Measurements from ENCODE around the gene COL6A2. TPM values are rescaled to one million over a fixed set of nuclear protein-coding genes. Genes with fewer than 3 reads are reported as not detected.

The COL6A2 gene
- total RNA-seq, 1 donor from 2014 or later: 535 TPM

GRCh38 chr21:46092811-46093667 lies 4.9 kb upstream of the COL6A2 start:
- no peaks in the 10 kb centered on the region for H3K36me3 ChIP-seq
- TF ChIP-seq CTCF (IDR thresholded peaks at IDR 0.05) (no peak), POLR2AphosphoS5 (IDR thresholded peaks at IDR 0.05; ENCODE audit: insufficient read depth in 1 of 2, low read depth in 1 of 2) (peak in 1 of 2 donors; percentile 22), POLR2A (IDR thresholded peaks at IDR 0.05) (no peak)
- H3K9me3 ChIP-seq: no peaks in the 10 kb centered on the region
- peaks cover 39% of the 10 kb centered on the region for H3K4me1 ChIP-seq
- DNase-seq (ENCODE audit: extremely low spot score in 2 of 2): peak; percentile 89 to 91
- H3K27ac ChIP-seq: peak overlapping the region; percentile 91
- peak overlapping the region in 1 of 2 donors; percentile 3 for H3K4me3 ChIP-seq
- intact Hi-C loops (cut with DNase I): no loop called here
- H3K27me3 ChIP-seq: no peaks in the 10 kb centered on the region

- intact Hi-C loops (cut with DNase I): no loop called here
- Histone ChIP-seq H3K9me3 (no peaks in the 10 kb centered on the region), H3K4me3 (no peak overlapping the region), H3K27me3 (no peaks in the 10 kb centered on the region), H3K27ac (peak overlapping the region; percentile 91), H3K36me3 (no peaks in the 10 kb centered on the region), H3K4me1 (peaks cover 41% of the 10 kb centered on the region)
- TF ChIP-seq POLR2AphosphoS5 (IDR thresholded peaks at IDR 0.05; ENCODE audit: insufficient read depth in 1 of 2, low read depth in 1 of 2) (no peak), POLR2A (IDR thresholded peaks at IDR 0.05) (no peak), CTCF (IDR thresholded peaks at IDR 0.05) (no peak)
- peak; percentile 86 to 91 for DNase-seq (ENCODE audit: extremely low spot score in 2 of 2)
Measured at GRCh38 chr21:46093668-46094400, 4.1 kb upstream of the COL6A2 start.

DNA sequence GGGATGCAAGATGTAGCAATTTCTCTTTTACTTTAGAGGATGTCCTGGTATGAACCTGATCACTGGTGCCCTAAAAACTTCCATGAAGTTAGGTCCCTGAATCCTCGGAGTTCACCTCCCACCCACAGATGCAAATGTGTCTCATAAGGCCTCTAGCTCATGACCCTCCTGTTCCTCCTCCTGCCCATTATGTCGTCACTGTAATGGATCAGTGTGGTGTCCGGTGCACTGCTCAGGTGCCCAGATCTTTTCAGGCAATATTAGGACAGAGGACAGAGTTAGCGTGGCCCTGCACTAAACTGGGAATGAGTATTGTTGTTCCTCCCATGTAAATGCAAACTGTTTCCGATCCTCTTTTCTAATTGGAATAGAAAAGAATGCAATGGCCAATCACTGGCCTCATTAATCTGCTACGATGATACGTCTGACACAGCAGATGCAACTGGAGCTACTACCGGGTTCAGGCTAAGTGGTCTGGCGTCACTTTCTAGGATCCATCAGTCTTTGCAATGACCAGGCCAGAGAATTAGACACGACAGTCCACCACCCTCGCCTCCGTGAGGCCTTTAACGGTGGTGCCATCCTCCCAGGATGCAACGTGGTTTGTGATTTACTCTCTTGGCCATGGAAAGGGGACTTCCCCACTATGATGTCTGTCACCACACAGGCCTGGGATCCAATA lies 3.4 kb upstream of the COL6A2 start:
- no peak for TF ChIP-seq POLR2AphosphoS5 (IDR thresholded peaks at IDR 0.05; ENCODE audit: insufficient read depth in 1 of 2, low read depth in 1 of 2)
- Histone ChIP-seq H3K4me1 (peaks cover 41% of the 10 kb centered on the region), H3K4me3 (no peak overlapping the region), H3K27ac (peak overlapping the region; percentile 91), H3K27me3 (no peaks in the 10 kb centered on the region), H3K9me3 (no peaks in the 10 kb centered on the region), H3K36me3 (no peaks in the 10 kb centered on the region)
- intact Hi-C loops (cut with DNase I): loop anchor here (5.0 kb wide), 1 partner anchor 37 kb away; no protein-coding TSS in a partner anchor
- peak in 1 of 2 donors; percentile 67 for DNase-seq (ENCODE audit: extremely low spot score in 2 of 2)

DNA sequence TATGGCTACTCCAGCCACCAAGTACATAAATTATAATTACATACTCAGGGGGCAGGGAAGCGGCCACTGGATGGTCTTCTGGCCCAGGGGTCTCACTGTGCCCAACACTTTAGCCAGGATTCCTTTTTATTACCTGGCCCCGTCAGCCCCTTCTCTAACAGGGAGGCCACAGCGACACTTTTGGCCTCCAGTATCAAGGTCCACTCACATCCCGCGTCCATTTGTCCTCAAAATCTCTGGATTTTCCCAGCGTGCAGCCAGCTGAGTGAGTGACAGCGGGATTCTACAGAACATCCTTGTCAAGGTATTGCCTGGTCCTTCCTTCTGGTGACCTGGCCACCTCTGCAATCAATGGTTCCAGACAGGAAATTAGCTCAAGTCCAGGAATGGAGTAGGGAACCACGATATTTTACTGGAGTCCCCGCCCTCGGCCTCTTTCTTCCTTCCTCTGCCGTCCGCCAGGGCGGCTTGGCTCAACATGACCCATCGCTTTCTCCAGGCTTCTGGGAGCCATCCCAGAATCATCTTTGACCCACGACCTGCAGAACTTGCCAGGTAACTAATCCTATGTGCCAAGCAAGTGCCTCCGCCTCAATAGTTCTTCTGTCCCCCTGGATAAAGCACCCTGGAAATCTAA lies 2.7 kb upstream of the COL6A2 start:
- H3K36me3 ChIP-seq: no peaks in the 10 kb centered on the region
- H3K4me3 ChIP-seq: no peak overlapping the region
- peak in 1 of 2 donors; percentile 77 for DNase-seq (ENCODE audit: extremely low spot score in 2 of 2)
- no peaks in the 10 kb centered on the region for H3K9me3 ChIP-seq
- H3K4me1 ChIP-seq: peaks cover 48% of the 10 kb centered on the region
- peak overlapping the region; percentile 98 for H3K27ac ChIP-seq
- intact Hi-C loops (cut with DNase I): loop anchor here (5.0 kb wide), 1 partner anchor 38 kb away; no protein-coding TSS in a partner anchor
- TF ChIP-seq POLR2A (IDR thresholded peaks at IDR 0.05) (no peak), POLR2AphosphoS5 (IDR thresholded peaks at IDR 0.05; ENCODE audit: insufficient read depth in 1 of 2, low read depth in 1 of 2) (no peak), CTCF (IDR thresholded peaks at IDR 0.05) (no peak)
- H3K27me3 ChIP-seq: no peaks in the 10 kb centered on the region
